PC-9 (cell line): Measurements from ENCODE around the gene DUSP16. TPM values are rescaled to one million over a fixed set of nuclear protein-coding genes. Genes with fewer than 3 reads are reported as not detected.

Source experiments
- BruUV-seq: library from RNA; stranded (reverse); fragments of 400-500 nt; replicated peaks from 2 replicates; lab custom pipeline; 2021; lab: Mats Ljungman, UMichigan
- CTCF ChIA-PET: fragments of 300-600 bp; sonication (Branson Sonifier 250); formaldehyde crosslinking; loops from one replicate; lab custom pipeline; 2022; ENCODE audit warnings: antibody characterized with exemption; lab: Charles Lee
- POLR2A ChIA-PET: fragments of 300-600 bp; sonication (Branson Sonifier 250); formaldehyde crosslinking; loops from one replicate; lab custom pipeline; 2022; ENCODE audit warnings: antibody characterized with exemption; ENCODE audit not compliant: unreplicated experiment; lab: Charles Lee
- DNase-seq, 2 experiments: peaks; one replicate each; pipeline versions ENCODE4 v3.0.0 to v3.0.0-alpha.2; 2015 to 2022; ENCODE audit warnings: mixed read lengths in 1 of 2
- H2AFZ ChIP-seq: fragments of 200-600 bp; sonication (generic); 2 replicates; pipeline ENCODE4 v1.8.1; 2017; ENCODE audit warnings: antibody characterized with exemption
- H3F3A ChIP-seq: fragments of 200-600 bp; sonication (generic); 2 replicates; pipeline ENCODE4 v1.8.1; 2017; ENCODE audit warnings: antibody characterized with exemption, mild to moderate bottlenecking, low read depth; ENCODE audit not compliant: insufficient read depth
- H3K27ac ChIP-seq: fragments of 200-600 bp; sonication (generic); 2 replicates; pipeline ENCODE4 v1.6.1; 2016; ENCODE audit warnings: mixed run types
- H3K27me3 ChIP-seq: fragments of 200-600 bp; sonication (generic); 2 replicates; pipeline ENCODE4 v1.6.1; 2016; ENCODE audit warnings: low read depth, mixed run types; ENCODE audit not compliant: insufficient read depth
- H3K36me3 ChIP-seq: fragments of 200-600 bp; sonication (generic); 2 replicates; pipeline ENCODE4 v1.6.1; 2016; ENCODE audit warnings: low read depth, mixed run types
- H3K4me1 ChIP-seq: fragments of 200-600 bp; sonication (generic); replicated peaks from 2 replicates; pipeline ENCODE4 v1.6.1; 2016; ENCODE audit warnings: mixed run types; ENCODE audit not compliant: insufficient read depth
- H3K4me2 ChIP-seq: fragments of 200-600 bp; sonication (generic); 2 replicates; pipeline ENCODE4 v1.6.1; 2017; ENCODE audit warnings: mixed run types
- H3K4me3 ChIP-seq: fragments of 200-600 bp; sonication (generic); 2 replicates; pipeline ENCODE4 v1.6.1; 2016; ENCODE audit warnings: mixed run types
- H3K79me2 ChIP-seq: fragments of 200-600 bp; sonication (generic); 2 replicates; pipeline ENCODE4 v1.6.1; 2017; ENCODE audit warnings: low read depth, mixed run types
- H3K9me2 ChIP-seq: fragments of 200-600 bp; sonication (generic); 2 replicates; pipeline ENCODE4 v1.8.1; 2017; ENCODE audit warnings: mild to moderate bottlenecking; ENCODE audit not compliant: insufficient read depth
- H3K9me3 ChIP-seq: fragments of 200-600 bp; sonication (generic); 2 replicates; pipeline ENCODE4 v1.8.1; 2016; ENCODE audit warnings: low read depth; ENCODE audit not compliant: insufficient read depth
- H4K20me1 ChIP-seq: fragments of 200-600 bp; sonication (generic); 2 replicates; pipeline ENCODE4 v1.8.1; 2017; ENCODE audit not compliant: insufficient read depth
- CTCF ChIP-seq: fragments of 200-600 bp; sonication (generic); conservative IDR thresholded peaks from 2 replicates; pipeline ENCODE4 v1.6.1; 2017; ENCODE audit warnings: mixed run types, antibody characterized with exemption, mild to moderate bottlenecking, moderate library complexity
- EZH2 ChIP-seq: fragments of 200-600 bp; sonication (generic); IDR thresholded peaks from 2 replicates; pipeline ENCODE4 v1.8.0; 2017; ENCODE audit warnings: antibody characterized with exemption, low read depth
- intact Hi-C: fragments of 100-400 bp; cut with micrococcal nuclease; formaldehyde crosslinking; loops from one replicate; pipeline ENCODE4 v1.10.0; 2022; ENCODE audit not compliant: unreplicated experiment
- total RNA-seq: library from RNA; stranded (reverse); gene quantifications from 2 replicates; pipeline ENCODE4 v1.2.3, GENCODE V29; 2021

Gene DUSP16
- total RNA-seq, 1 experiment from 2014 or later, result 24.8 TPM

- no peak for DNase-seq
- Histone ChIP-seq H2AFZ (no peak overlapping the region), H3K9me3 (no peaks in the 10 kb centered on the region), H3K4me1 (no peaks in the 10 kb centered on the region), H3K79me2 (no peaks in the 10 kb centered on the region), H3K4me2 (no peak overlapping the region), H3K36me3 (no peaks in the 10 kb centered on the region; the same call in 1 of the 2 replicates), H3K27me3 (no peaks in the 10 kb centered on the region), H3K9me2 (no peaks in the 10 kb centered on the region), H3F3A (no peaks in the 10 kb centered on the region), H3K27ac (no peak overlapping the region), H3K4me3 (no peak overlapping the region), H4K20me1 (no peaks in the 10 kb centered on the region)
- ChIA-PET POLR2A (no interaction called here), CTCF (no interaction called here)
- no peak for TF ChIP-seq CTCF
- TF ChIP-seq EZH2, result no peak
- intact Hi-C loops, result no loop called here
- no TSS peak for BruUV-seq
Observed at GRCh38 chr12:12498210-12498609, 64.5 kb downstream of the DUSP16 start.

GRCh38 chr12:12495536-12495935 is 67.1 kb downstream of the DUSP16 start:
- Histone ChIP-seq H3F3A (no peaks in the 10 kb centered on the region), H3K36me3 (no peaks in the 10 kb centered on the region; the same call in 1 of the 2 replicates), H3K9me3 (no peaks in the 10 kb centered on the region), H3K27me3 (no peaks in the 10 kb centered on the region), H3K4me3 (no peak overlapping the region), H3K9me2 (no peaks in the 10 kb centered on the region), H4K20me1 (no peaks in the 10 kb centered on the region), H3K79me2 (no peaks in the 10 kb centered on the region), H3K27ac (no peak overlapping the region), H3K4me1 (no peaks in the 10 kb centered on the region), H2AFZ (no peak overlapping the region), H3K4me2 (no peak overlapping the region)
- TF ChIP-seq EZH2, result no peak
- TF ChIP-seq CTCF, result no peak
- BruUV-seq, result no TSS peak
- ChIA-PET POLR2A (no interaction called here), CTCF (no interaction called here)
- intact Hi-C loops, result no loop called here
- DNase-seq, result no peak

- no peak overlapping the region for H3K4me2 ChIP-seq
- H3K9me2 ChIP-seq, result no peaks in the 10 kb centered on the region
- ChIA-PET CTCF (no interaction called here), POLR2A (no interaction called here)
- DNase-seq, result no peak
- TF ChIP-seq CTCF, result no peak
- TF ChIP-seq EZH2, result no peak
- H3K36me3 ChIP-seq, result no peaks in the 10 kb centered on the region; the same call in 1 of the 2 replicates
- H3K27ac ChIP-seq, result no peak overlapping the region
- no peaks in the 10 kb centered on the region for H3K79me2 ChIP-seq
- no peak overlapping the region for H2AFZ ChIP-seq
- H3K27me3 ChIP-seq, result no peaks in the 10 kb centered on the region
- no peaks in the 10 kb centered on the region for H3F3A ChIP-seq
- H3K9me3 ChIP-seq, result no peaks in the 10 kb centered on the region; the same call in 1 of the 2 replicates
- H3K4me3 ChIP-seq, result no peak overlapping the region
- no TSS peak for BruUV-seq
- intact Hi-C loops, result no loop called here
- H4K20me1 ChIP-seq, result no peaks in the 10 kb centered on the region
- no peaks in the 10 kb centered on the region for H3K4me1 ChIP-seq
Observed at GRCh38 chr12:12492547-12492946, 70.1 kb downstream of the DUSP16 start.
